Measurements from ENCODE around the gene GPM6B.

- no peak for TF ChIP-seq CTCF (IDR thresholded peaks at IDR 0.05)
- TF ChIP-seq ZFX (IDR thresholded peaks at IDR 0.05; ENCODE audit: borderline replicate concordance) = no peak
Measured at GRCh38 chrX:13864264-13864663, 47.4 kb upstream of the GPM6B start.

All from 22Rv1 (cell line).